Measurements from ENCODE around the gene LHFPL3.
"Not testable (repeated sequence)": the region's sequence is repeated elsewhere in the genome, so short reads cannot be mapped to it uniquely, and the experiment has no call there.

The LHFPL3 gene

GRCh38 chr7:104908636-104909035 is 580.2 kb downstream of the LHFPL3 start:
- Histone ChIP-seq H3K4me3 (ENCODE audit: low read depth, low read length) (no peak overlapping the region), H3K27ac (no peak overlapping the region), H3K36me3 (replicated peaks) (no peaks in the 10 kb centered on the region), H3K27me3 (replicated peaks) (no peaks in the 10 kb centered on the region)
- in situ Hi-C loops (cut with HindIII; ENCODE audit: low pct_ligation_motif_present, low sequenced_read_pairs): no loop called here
- TF ChIP-seq CTCF (IDR thresholded peaks at IDR 0.05; ENCODE audit: low read depth, low read length, missing control alignments): no peak
- no peak for DNase-seq

- no peak for DNase-seq
- H3K4me3 ChIP-seq (ENCODE audit: low read depth, low read length): no peak overlapping the region
- no peak overlapping the region for H3K27ac ChIP-seq
- in situ Hi-C loops (cut with HindIII; ENCODE audit: low pct_ligation_motif_present, low sequenced_read_pairs): no loop called here
- no peaks in the 10 kb centered on the region for H3K36me3 ChIP-seq (replicated peaks)
- no peaks in the 10 kb centered on the region for H3K27me3 ChIP-seq (replicated peaks)
- no peak for TF ChIP-seq CTCF (IDR thresholded peaks at IDR 0.05; ENCODE audit: low read depth, low read length, missing control alignments)
Measured at GRCh38 chr7:104909096-104909495, 580.7 kb downstream of the LHFPL3 start.

GRCh38 chr7:104914421-104914820 is 586.0 kb downstream of the LHFPL3 start:
- Histone ChIP-seq H3K36me3 (replicated peaks) (no peaks in the 10 kb centered on the region), H3K27me3 (replicated peaks) (no peaks in the 10 kb centered on the region), H3K4me3 (ENCODE audit: low read depth, low read length) (no peak overlapping the region), H3K27ac (no peak overlapping the region)
- in situ Hi-C loops (cut with HindIII; ENCODE audit: low pct_ligation_motif_present, low sequenced_read_pairs): no loop called here
- TF ChIP-seq CTCF (IDR thresholded peaks at IDR 0.05; ENCODE audit: low read depth, low read length, missing control alignments): no peak
- no peak for DNase-seq

- DNase-seq: no peak
- H3K27me3 ChIP-seq (replicated peaks): no peaks in the 10 kb centered on the region
- no peak overlapping the region for H3K27ac ChIP-seq
- TF ChIP-seq CTCF (IDR thresholded peaks at IDR 0.05; ENCODE audit: low read depth, low read length, missing control alignments): no peak
- no peaks in the 10 kb centered on the region for H3K36me3 ChIP-seq (replicated peaks)
- H3K4me3 ChIP-seq (ENCODE audit: low read depth, low read length): no peak overlapping the region
- in situ Hi-C loops (cut with HindIII; ENCODE audit: low pct_ligation_motif_present, low sequenced_read_pairs): no loop called here
Measured at GRCh38 chr7:104921596-104921995, 593.2 kb downstream of the LHFPL3 start.

GRCh38 chr7:104922182-104923009 is 594.0 kb downstream of the LHFPL3 start:
- TF ChIP-seq CTCF (IDR thresholded peaks at IDR 0.05; ENCODE audit: low read depth, low read length, missing control alignments): no peak
- DNase-seq: peak; percentile 36
- Histone ChIP-seq H3K36me3 (replicated peaks) (no peaks in the 10 kb centered on the region), H3K4me3 (ENCODE audit: low read depth, low read length) (no peak overlapping the region), H3K27ac (no peak overlapping the region), H3K27me3 (replicated peaks) (no peaks in the 10 kb centered on the region)
- in situ Hi-C loops (cut with HindIII; ENCODE audit: low pct_ligation_motif_present, low sequenced_read_pairs): no loop called here

GRCh38 chr7:104923010-104923421 is 594.6 kb downstream of the LHFPL3 start:
- no peaks in the 10 kb centered on the region for H3K27me3 ChIP-seq (replicated peaks)
- DNase-seq: peak; percentile 84
- H3K4me3 ChIP-seq (ENCODE audit: low read depth, low read length): no peak overlapping the region
- H3K27ac ChIP-seq: no peak overlapping the region
- in situ Hi-C loops (cut with HindIII; ENCODE audit: low pct_ligation_motif_present, low sequenced_read_pairs): no loop called here
- peak; percentile 91 for TF ChIP-seq CTCF (IDR thresholded peaks at IDR 0.05; ENCODE audit: low read depth, low read length, missing control alignments)
- no peaks in the 10 kb centered on the region for H3K36me3 ChIP-seq (replicated peaks)

- DNase-seq; H3K27me3 ChIP-seq (replicated peaks); H3K27ac ChIP-seq; H3K4me3 ChIP-seq (ENCODE audit: low read depth, low read length); in situ Hi-C loops (cut with HindIII; ENCODE audit: low pct_ligation_motif_present, low sequenced_read_pairs); H3K36me3 ChIP-seq (replicated peaks): not testable (repeated sequence)
Measured at GRCh38 chr7:104926189-104926588, 597.8 kb downstream of the LHFPL3 start.

All from brain microvascular endothelial cell (primary cell).